HepG2 (cell line): ENCODE data around the gene RFC2. TPM values are rescaled to one million over a fixed set of nuclear protein-coding genes. Genes with fewer than 3 reads are reported as not detected.
A peak's percentile ranks its signal among the peaks of the same experiment; 100 is the strongest.

Experiments
- ATAC-seq: fragments of 200-7000 bp; cut with Tn5 transposase; 3 replicates; pipeline ENCODE4 v1.9.1; 2020; ENCODE audit warnings: mild to moderate bottlenecking, moderate library complexity
- BruUV-seq: library from RNA; stranded (reverse); fragments of 400-500 nt; replicated peaks from 2 replicates; lab custom pipeline; 2021; lab: Mats Ljungman, UMichigan
- CTCF ChIA-PET: fragments of 300-600 bp; formaldehyde crosslinking; extraction: SDS; loops from one replicate; lab custom pipeline; 2021; ENCODE audit warnings: low total read pairs, inconsistent platforms, low intra/inter-chr PET ratio; lab: Yijun Ruan, JAX
- POLR2A ChIA-PET: fragments of 350-600 bp; sonication (Branson Sonifier 250); formaldehyde crosslinking; loops from one replicate; lab custom pipeline; 2020; ENCODE audit warnings: antibody characterized with exemption, inconsistent platforms; lab: Yijun Ruan, JAX
- DNase-seq: peaks from one replicate; pipeline ENCODE4 v3.0.0-alpha.2; 2015; ENCODE audit warnings: low spot score
- FAIRE-seq: peaks from 3 replicates; lab custom pipeline; 2011; peaks lifted over from hg19 to GRCh38; lab: Jason Lieb, UNC
- H2AFZ ChIP-seq: one replicate; pipeline ENCODE4 v1.6.1; 2011; ENCODE audit warnings: low read length, inconsistent platforms
- H3K27ac ChIP-seq: fragments of 300-600 bp; 3 replicates; pipeline ENCODE4 v1.8.0; 2011; ENCODE audit warnings: mixed run types, mild to moderate bottlenecking, mixed read lengths, low read length, inconsistent platforms; ENCODE audit not compliant: insufficient read depth; ENCODE audit errors: extremely low read length
- H3K27me3 ChIP-seq, 2 experiments: fragments of 200-600 bp in 1 of 2; 2 replicates in 1 of 2; 3 replicates in 1 of 2; pipeline versions ENCODE4 v1.6.0 to v1.8.0; 2011; ENCODE audit warnings: low read length in 2 of 2, mild to moderate bottlenecking in 2 of 2, moderate library complexity in 2 of 2, inconsistent platforms in 1 of 2; ENCODE audit not compliant: insufficient read depth in 2 of 2, control insufficient read depth in 1 of 2
- H3K36me3 ChIP-seq, 2 experiments: fragments of 200-600 bp in 1 of 2; replicated peaks in 1 of 2; 2 replicates in 1 of 2; 3 replicates in 1 of 2; pipeline versions ENCODE4 v1.5.1 to v1.8.0; 2011; ENCODE audit warnings: low read length in 2 of 2, inconsistent platforms in 1 of 2; ENCODE audit not compliant: insufficient read depth in 2 of 2, control insufficient read depth in 1 of 2
- H3K4me1 ChIP-seq: 2 replicates; pipeline ENCODE4 v1.5.1; 2012; ENCODE audit warnings: low read length, inconsistent platforms; ENCODE audit not compliant: insufficient read depth
- H3K4me2 ChIP-seq: 2 replicates; pipeline ENCODE4 v1.6.0; 2011; ENCODE audit warnings: low read depth, low read length, inconsistent platforms
- H3K4me3 ChIP-seq, 3 experiments: fragments of 200-600 bp in 1 of 3; sonication (generic), shearing (Covaris generic) in 1 of 3; replicated peaks in 1 of 3; 2 replicates each; pipeline ENCODE4 v1.5.1; 2011 to 2016; ENCODE audit warnings: low read length in 3 of 3, inconsistent platforms in 2 of 3, low read depth in 2 of 3, mild to moderate bottlenecking in 2 of 3, control low read depth in 1 of 3, mixed read lengths in 1 of 3; ENCODE audit not compliant: insufficient read depth in 1 of 3
- H3K79me2 ChIP-seq: one replicate; pipeline ENCODE4 v1.6.1; 2011; ENCODE audit warnings: low read length, inconsistent platforms; ENCODE audit not compliant: insufficient read depth
- H3K9ac ChIP-seq: 2 replicates; pipeline ENCODE4 v1.6.0; 2011; ENCODE audit warnings: mild to moderate bottlenecking, low read depth, low read length, inconsistent platforms; ENCODE audit not compliant: insufficient read depth
- H3K9me3 ChIP-seq: 2 replicates; pipeline ENCODE4 v1.5.1; 2012; ENCODE audit warnings: mild to moderate bottlenecking, low read length
- H4K20me1 ChIP-seq: 2 replicates; pipeline ENCODE4 v1.6.0; 2011; ENCODE audit warnings: inconsistent platforms, mild to moderate bottlenecking, low read length, moderate library complexity; ENCODE audit not compliant: insufficient read depth
- ASH2L ChIP-seq: fragments of 300-600, 200-600 bp; sonication (generic); IDR thresholded peaks from 2 replicates; pipeline ENCODE4 v1.7.0; 2017; ENCODE audit warnings: low read depth, mild to moderate bottlenecking, moderate library complexity, mixed read lengths, low read length; ENCODE audit not compliant: insufficient read length
- ATAD3A ChIP-seq: sonication (generic); formaldehyde crosslinking; IDR thresholded peaks from 2 replicates; pipeline ENCODE4 v1.4.0; 2020; ENCODE audit warnings: missing genetic modification reagents
- CBFB ChIP-seq: sonication (generic); formaldehyde crosslinking; IDR thresholded peaks from 2 replicates; pipeline ENCODE4 v1.4.0; 2020; ENCODE audit warnings: missing genetic modification reagents
- HHEX ChIP-seq: IDR thresholded peaks from 2 replicates; pipeline ENCODE4 v1.6.1; 2016; ENCODE audit warnings: control low read depth
- HMG20B ChIP-seq: conservative IDR thresholded peaks from 2 replicates; pipeline ENCODE4 v1.6.1; 2016; ENCODE audit warnings: missing genetic modification reagents, missing compliant biosample characterization
- MEIS2 ChIP-seq: sonication (generic); formaldehyde crosslinking; IDR thresholded peaks from 2 replicates; pipeline ENCODE4 v1.9.0; 2021; ENCODE audit warnings: mild to moderate bottlenecking, missing genetic modification reagents
- MXD4 ChIP-seq: IDR thresholded peaks from 2 replicates; pipeline ENCODE4 v1.6.1; 2016; ENCODE audit warnings: mild to moderate bottlenecking, missing biosample characterization, missing genetic modification reagents
- NFYB ChIP-seq: sonication (generic); formaldehyde crosslinking; IDR thresholded peaks from 2 replicates; pipeline ENCODE4 v1.4.0; 2020; ENCODE audit warnings: missing genetic modification reagents
- SRY ChIP-seq: sonication (generic); formaldehyde crosslinking; IDR thresholded peaks from 2 replicates; pipeline ENCODE4 v1.8.0; 2022; ENCODE audit warnings: mild to moderate bottlenecking, missing genetic modification reagents
- ZNF460 ChIP-seq: sonication (generic); formaldehyde crosslinking; IDR thresholded peaks from 2 replicates; pipeline ENCODE4 v1.5.1; 2020; ENCODE audit warnings: missing genetic modification reagents, mild to moderate bottlenecking, borderline replicate concordance
- ZNF775 ChIP-seq: sonication (generic); formaldehyde crosslinking; IDR thresholded peaks from 2 replicates; pipeline ENCODE4 v1.4.0; 2020; ENCODE audit warnings: missing genetic modification reagents, mild to moderate bottlenecking, moderate library complexity, borderline replicate concordance
- WGBS: methylation state at CpG from one replicate; pipeline ENCODE4 v1.1.6; 2017; ENCODE audit warnings: low lambda C conversion rate; 5-methylcytosine and 5-hydroxymethylcytosine counted together
- in situ Hi-C: cut with HindIII; loops from 2 replicates; pipeline ENCODE4 v1.10.0; 2017; ENCODE audit warnings: low pct_unique_long_range_greater_than_20kb; ENCODE audit not compliant: extremely low pct_ligation_motif_present
- intact Hi-C: fragments of 100-400 bp; cut with micrococcal nuclease; formaldehyde crosslinking; loops from one replicate; pipeline ENCODE4 v1.10.0; 2022; ENCODE audit not compliant: unreplicated experiment
- polyA plus RNA-seq, 8 experiments: library from polyadenylated mRNA; depleted of rRNA in 3 of 8; stranded (reverse) in 7 of 8; unstranded in 1 of 8; fragments of >200 nt; fragmentation: Illumina TruSeq in 4 of 8; extraction: Trizol in 4 of 8; gene quantifications; 2 replicates each; pipeline versions ENCODE4 v1.2.1 to v1.2.3, GENCODE V29; 2011 to 2016; ENCODE audit warnings: low read depth in 4 of 8, missing spikeins in 1 of 8, mixed read lengths in 1 of 8; ENCODE audit not compliant: insufficient read depth in 1 of 8
- total RNA-seq, 5 experiments: library from RNA; depleted of rRNA; stranded (reverse); fragments of >200 nt; fragmentation: Illumina TruSeq; extraction: Trizol; gene quantifications; 2 replicates each; pipeline ENCODE4 v1.2.3, GENCODE V29; 2016; ENCODE audit warnings: low read depth in 1 of 5
- TF ChIP-seq, protein P1 (sequence below): sonication (generic); formaldehyde crosslinking; IDR thresholded peaks from 2 replicates; pipeline ENCODE4 v1.4.0; 2020; ENCODE audit warnings: missing genetic modification reagents
- TF ChIP-seq, protein P2 (sequence below): sonication (generic); formaldehyde crosslinking; IDR thresholded peaks from 2 replicates; pipeline ENCODE4 v1.5.0; 2020; ENCODE audit warnings: mild to moderate bottlenecking, missing genetic modification reagents
- TF ChIP-seq, protein P3 (sequence below): sonication (generic); formaldehyde crosslinking; IDR thresholded peaks from 2 replicates; pipeline ENCODE4 v1.5.0; 2020; ENCODE audit warnings: missing genetic modification reagents
- TF ChIP-seq, protein P4 (sequence below): sonication (generic); formaldehyde crosslinking; conservative IDR thresholded peaks from 2 replicates; pipeline ENCODE4 v1.5.0; 2020; ENCODE audit warnings: missing genetic modification reagents

The RFC2 gene
- total and polyA plus RNA-seq, 2 of the 13 experiments (the other 11 are each of a cell fraction or from before 2014, with no cell fraction given), result 14.6 to 43.5 TPM

DNA sequence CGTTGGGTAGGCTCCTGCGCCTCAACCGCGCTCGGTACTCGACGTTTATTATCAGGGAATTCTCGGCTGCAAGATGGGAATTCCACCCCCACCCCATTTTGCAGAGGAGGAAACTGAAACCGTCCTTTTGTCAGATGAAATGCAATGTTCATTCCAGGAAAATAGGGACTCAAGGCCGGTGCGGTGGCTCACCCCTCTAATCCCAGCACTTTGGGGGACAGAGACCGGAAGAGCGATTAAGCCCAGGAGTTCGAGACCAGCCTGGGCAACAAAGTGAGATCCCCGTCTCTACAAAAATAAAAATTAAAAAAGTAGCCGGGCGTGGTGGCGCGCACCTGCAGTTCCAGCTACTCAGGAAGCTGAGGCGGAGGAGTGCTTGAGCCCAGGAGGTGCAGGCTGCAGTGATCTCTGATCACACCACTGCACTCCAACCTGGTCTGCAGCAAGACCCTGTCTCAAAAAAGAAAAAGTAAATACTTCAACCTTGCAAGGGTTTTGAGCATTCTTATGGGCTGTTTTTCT, 720 bp upstream of the RFC2 start:
- intact Hi-C loops (loop anchor here (5.0 kb wide), 1 partner anchor 37 kb away; no protein-coding TSS in a partner anchor), in situ Hi-C loops (no loop called here)
- Histone ChIP-seq H3K79me2 (peaks cover 12% of the 10 kb centered on the region), H2AFZ (peak overlapping the region; percentile 17), H3K36me3 (peaks cover 2 to 12% of the 10 kb centered on the region in 2 experiments; a peak in 3 of 5 replicates), H3K27ac (peak overlapping the region; percentile 79), H3K4me2 (peak overlapping the region; percentile 93), H3K9me3 (no peaks in the 10 kb centered on the region), H3K9ac (peak overlapping the region; percentile 95), H3K27me3 (no peaks in the 10 kb centered on the region; a peak in 1 of 5 replicates), H4K20me1 (no peaks in the 10 kb centered on the region), H3K4me3 (peak overlapping the region; percentile 83 to 98 (median 83)), H3K4me1 (peaks cover 61% of the 10 kb centered on the region)
- 9% methylated on average over 20 of the region's 20 CpGs for WGBS
- FAIRE-seq (no peak), DNase-seq (no peak), ATAC-seq (no peak)
- CTCF ChIA-PET, result no interaction called here
- TSS peak; percentile 83 for BruUV-seq
- POLR2A ChIA-PET, result interaction anchor here (1.0 to 1.9 kb wide), 4 partner anchors 9 to 35 kb away, joined by 3 to 6 read pairs (median 4); no protein-coding TSS in a partner anchor
- TF ChIP-seq ZNF460 (peak; percentile 87), CBFB (CRISPR knock-in tag) (no peak), ZNF775 (CRISPR knock-in tag) (no peak), ATAD3A (CRISPR knock-in tag) (no peak), MEIS2 (peak; percentile 4; the same call in 1 of the 2 replicates), HMG20B (no peak), ASH2L (peak; percentile 4), MXD4 (CRISPR knock-in tag) (no peak), HHEX (no peak), NFYB (CRISPR knock-in tag) (no peak), SRY (no peak)
- TF ChIP-seq, protein P1, sequence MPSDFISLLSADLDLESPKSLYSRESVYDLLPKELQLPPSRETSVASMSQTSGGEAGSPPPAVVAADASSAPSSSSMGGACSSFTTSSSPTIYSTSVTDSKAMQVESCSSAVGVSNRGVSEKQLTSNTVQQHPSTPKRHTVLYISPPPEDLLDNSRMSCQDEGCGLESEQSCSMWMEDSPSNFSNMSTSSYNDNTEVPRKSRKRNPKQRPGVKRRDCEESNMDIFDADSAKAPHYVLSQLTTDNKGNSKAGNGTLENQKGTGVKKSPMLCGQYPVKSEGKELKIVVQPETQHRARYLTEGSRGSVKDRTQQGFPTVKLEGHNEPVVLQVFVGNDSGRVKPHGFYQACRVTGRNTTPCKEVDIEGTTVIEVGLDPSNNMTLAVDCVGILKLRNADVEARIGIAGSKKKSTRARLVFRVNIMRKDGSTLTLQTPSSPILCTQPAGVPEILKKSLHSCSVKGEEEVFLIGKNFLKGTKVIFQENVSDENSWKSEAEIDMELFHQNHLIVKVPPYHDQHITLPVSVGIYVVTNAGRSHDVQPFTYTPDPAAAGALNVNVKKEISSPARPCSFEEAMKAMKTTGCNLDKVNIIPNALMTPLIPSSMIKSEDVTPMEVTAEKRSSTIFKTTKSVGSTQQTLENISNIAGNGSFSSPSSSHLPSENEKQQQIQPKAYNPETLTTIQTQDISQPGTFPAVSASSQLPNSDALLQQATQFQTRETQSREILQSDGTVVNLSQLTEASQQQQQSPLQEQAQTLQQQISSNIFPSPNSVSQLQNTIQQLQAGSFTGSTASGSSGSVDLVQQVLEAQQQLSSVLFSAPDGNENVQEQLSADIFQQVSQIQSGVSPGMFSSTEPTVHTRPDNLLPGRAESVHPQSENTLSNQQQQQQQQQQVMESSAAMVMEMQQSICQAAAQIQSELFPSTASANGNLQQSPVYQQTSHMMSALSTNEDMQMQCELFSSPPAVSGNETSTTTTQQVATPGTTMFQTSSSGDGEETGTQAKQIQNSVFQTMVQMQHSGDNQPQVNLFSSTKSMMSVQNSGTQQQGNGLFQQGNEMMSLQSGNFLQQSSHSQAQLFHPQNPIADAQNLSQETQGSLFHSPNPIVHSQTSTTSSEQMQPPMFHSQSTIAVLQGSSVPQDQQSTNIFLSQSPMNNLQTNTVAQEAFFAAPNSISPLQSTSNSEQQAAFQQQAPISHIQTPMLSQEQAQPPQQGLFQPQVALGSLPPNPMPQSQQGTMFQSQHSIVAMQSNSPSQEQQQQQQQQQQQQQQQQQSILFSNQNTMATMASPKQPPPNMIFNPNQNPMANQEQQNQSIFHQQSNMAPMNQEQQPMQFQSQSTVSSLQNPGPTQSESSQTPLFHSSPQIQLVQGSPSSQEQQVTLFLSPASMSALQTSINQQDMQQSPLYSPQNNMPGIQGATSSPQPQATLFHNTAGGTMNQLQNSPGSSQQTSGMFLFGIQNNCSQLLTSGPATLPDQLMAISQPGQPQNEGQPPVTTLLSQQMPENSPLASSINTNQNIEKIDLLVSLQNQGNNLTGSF (CRISPR knock-in tag), result 0 out of 2 replicates have a peak, but pooled peaks have one; percentile 9
- TF ChIP-seq, protein P2, sequence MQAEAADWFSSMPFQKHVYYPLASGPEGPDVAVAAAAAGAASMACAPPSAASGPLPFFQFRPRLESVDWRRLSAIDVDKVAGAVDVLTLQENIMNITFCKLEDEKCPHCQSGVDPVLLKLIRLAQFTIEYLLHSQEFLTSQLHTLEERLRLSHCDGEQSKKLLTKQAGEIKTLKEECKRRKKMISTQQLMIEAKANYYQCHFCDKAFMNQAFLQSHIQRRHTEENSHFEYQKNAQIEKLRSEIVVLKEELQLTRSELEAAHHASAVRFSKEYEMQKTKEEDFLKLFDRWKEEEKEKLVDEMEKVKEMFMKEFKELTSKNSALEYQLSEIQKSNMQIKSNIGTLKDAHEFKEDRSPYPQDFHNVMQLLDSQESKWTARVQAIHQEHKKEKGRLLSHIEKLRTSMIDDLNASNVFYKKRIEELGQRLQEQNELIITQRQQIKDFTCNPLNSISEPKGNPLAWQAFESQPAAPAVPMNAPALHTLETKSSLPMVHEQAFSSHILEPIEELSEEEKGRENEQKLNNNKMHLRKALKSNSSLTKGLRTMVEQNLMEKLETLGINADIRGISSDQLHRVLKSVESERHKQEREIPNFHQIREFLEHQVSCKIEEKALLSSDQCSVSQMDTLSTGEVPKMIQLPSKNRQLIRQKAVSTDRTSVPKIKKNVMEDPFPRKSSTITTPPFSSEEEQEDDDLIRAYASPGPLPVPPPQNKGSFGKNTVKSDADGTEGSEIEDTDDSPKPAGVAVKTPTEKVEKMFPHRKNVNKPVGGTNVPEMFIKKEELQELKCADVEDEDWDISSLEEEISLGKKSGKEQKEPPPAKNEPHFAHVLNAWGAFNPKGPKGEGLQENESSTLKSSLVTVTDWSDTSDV, result no peak
- TF ChIP-seq, protein P3, sequence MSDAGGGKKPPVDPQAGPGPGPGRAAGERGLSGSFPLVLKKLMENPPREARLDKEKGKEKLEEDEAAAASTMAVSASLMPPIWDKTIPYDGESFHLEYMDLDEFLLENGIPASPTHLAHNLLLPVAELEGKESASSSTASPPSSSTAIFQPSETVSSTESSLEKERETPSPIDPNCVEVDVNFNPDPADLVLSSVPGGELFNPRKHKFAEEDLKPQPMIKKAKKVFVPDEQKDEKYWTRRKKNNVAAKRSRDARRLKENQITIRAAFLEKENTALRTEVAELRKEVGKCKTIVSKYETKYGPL (CRISPR knock-in tag), result no peak
- TF ChIP-seq, protein P4, sequence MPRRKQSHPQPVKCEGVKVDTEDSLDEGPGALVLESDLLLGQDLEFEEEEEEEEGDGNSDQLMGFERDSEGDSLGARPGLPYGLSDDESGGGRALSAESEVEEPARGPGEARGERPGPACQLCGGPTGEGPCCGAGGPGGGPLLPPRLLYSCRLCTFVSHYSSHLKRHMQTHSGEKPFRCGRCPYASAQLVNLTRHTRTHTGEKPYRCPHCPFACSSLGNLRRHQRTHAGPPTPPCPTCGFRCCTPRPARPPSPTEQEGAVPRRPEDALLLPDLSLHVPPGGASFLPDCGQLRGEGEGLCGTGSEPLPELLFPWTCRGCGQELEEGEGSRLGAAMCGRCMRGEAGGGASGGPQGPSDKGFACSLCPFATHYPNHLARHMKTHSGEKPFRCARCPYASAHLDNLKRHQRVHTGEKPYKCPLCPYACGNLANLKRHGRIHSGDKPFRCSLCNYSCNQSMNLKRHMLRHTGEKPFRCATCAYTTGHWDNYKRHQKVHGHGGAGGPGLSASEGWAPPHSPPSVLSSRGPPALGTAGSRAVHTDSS (CRISPR knock-in tag), result no peak
